HG03575 (cell line): ENCODE measurements around the gene MAGEF1.

Experiments used
- ATAC-seq: cut with Tn5 transposase; IDR thresholded peaks from one replicate; pipeline ENCODE4 v1.9.1; 2021; ENCODE audit not compliant: unreplicated experiment, insufficient number of reproducible peaks, low FRiP score; ENCODE audit errors: extremely low read depth

MAGEF1 gene

GRCh38 chr3:184711493-184712247 lies at the start of gene MAGEF1:
MAGEF1 (minus strand) TSS chr3:184712064; CDS start chr3:184711821, 243 bp downstream.
- no peak for ATAC-seq

GRCh38 chr3:184761075-184761841 lies 49.4 kb upstream of the MAGEF1 start:
- ATAC-seq: no peak

GRCh38 chr3:184760337-184761074 lies 48.6 kb upstream of the MAGEF1 start:
- no peak for ATAC-seq

- no peak for ATAC-seq
These were observed 47.9 kb upstream of the MAGEF1 start for GRCh38 chr3:184759666-184760200.

GRCh38 chr3:184758056-184758455 lies 46.2 kb upstream of the MAGEF1 start:
- ATAC-seq: no peak

- no peak for ATAC-seq
These were observed 45.3 kb upstream of the MAGEF1 start for GRCh38 chr3:184757022-184757651.

GRCh38 chr3:184756151-184757021 lies 44.5 kb upstream of the MAGEF1 start:
- no peak for ATAC-seq

GRCh38 chr3:184755315-184755731 lies 43.5 kb upstream of the MAGEF1 start:
- ATAC-seq: no peak

GRCh38 chr3:184752361-184752760 lies 40.5 kb upstream of the MAGEF1 start:
- ATAC-seq: no peak

- no peak for ATAC-seq
These were observed 39.6 kb upstream of the MAGEF1 start for GRCh38 chr3:184751204-184752040.

GRCh38 chr3:184750349-184751083 lies 38.7 kb upstream of the MAGEF1 start:
- ATAC-seq: no peak

- no peak for ATAC-seq
These were observed 37.4 kb upstream of the MAGEF1 start for GRCh38 chr3:184749168-184749744.

GRCh38 chr3:184748219-184749135 lies 36.6 kb upstream of the MAGEF1 start:
- ATAC-seq: no peak

GRCh38 chr3:184746131-184747120 lies 34.6 kb upstream of the MAGEF1 start:
- no peak for ATAC-seq
